ENCODE results near the gene TSPOAP1.

DNA sequence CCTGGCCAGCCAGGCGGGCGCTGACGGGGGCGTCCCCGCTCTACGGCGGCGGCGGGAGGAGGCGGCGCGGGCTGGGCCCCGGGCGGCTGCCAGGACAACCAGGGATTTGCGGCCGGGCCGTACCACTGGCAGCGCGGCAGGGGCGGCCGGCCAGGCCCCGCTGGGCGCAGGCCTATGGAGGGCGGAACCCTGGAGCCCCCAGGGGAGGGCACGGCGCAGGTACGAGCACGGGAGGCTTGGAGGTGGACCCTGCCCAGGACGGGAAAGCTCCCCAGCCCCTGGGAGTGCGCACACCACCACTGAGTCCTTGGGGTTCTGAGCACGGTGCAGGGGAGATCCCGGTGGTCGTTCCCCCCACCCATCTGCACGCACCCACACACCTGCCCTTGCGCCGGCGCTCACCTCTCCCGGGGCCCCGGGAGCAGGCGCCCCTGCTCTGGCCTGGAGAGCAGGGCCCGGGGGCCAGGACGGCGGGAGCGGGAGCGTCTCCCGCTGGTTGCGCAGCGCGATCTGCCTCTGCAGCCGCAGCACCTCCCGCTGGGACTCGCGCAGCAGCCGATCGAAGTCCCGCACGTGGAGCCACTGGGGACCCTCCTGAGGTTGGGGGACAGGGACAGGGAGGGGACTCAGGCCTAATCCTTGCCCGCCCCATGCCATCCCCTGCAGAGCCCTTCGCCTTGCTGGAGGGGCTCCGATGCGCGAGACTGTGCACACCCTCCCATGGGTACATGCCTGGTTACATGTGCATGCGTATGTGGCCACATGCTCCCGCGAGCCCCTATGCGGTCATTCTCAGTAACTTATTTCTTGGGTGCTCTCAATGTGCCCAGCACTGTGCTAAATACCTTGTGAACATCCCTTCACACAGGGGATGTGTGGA is 3.9 kb downstream of the TSPOAP1 start:
- TF ChIP-seq, protein P1, sequence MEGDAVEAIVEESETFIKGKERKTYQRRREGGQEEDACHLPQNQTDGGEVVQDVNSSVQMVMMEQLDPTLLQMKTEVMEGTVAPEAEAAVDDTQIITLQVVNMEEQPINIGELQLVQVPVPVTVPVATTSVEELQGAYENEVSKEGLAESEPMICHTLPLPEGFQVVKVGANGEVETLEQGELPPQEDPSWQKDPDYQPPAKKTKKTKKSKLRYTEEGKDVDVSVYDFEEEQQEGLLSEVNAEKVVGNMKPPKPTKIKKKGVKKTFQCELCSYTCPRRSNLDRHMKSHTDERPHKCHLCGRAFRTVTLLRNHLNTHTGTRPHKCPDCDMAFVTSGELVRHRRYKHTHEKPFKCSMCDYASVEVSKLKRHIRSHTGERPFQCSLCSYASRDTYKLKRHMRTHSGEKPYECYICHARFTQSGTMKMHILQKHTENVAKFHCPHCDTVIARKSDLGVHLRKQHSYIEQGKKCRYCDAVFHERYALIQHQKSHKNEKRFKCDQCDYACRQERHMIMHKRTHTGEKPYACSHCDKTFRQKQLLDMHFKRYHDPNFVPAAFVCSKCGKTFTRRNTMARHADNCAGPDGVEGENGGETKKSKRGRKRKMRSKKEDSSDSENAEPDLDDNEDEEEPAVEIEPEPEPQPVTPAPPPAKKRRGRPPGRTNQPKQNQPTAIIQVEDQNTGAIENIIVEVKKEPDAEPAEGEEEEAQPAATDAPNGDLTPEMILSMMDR (conservative IDR thresholded peaks at IDR 0.05; ENCODE audit: low read length) = no peak
- no peak for TF ChIP-seq EZH2phosphoT487 (IDR thresholded peaks at IDR 0.05; ENCODE audit: borderline replicate concordance)
